HepG2 (cell line): ENCODE measurements around the gene PLA2G2A. TPM values are rescaled to one million over a fixed set of nuclear protein-coding genes. Genes with fewer than 3 reads are reported as not detected.

Experiments
- ATAC-seq: fragments of 200-7000 bp; cut with Tn5 transposase; 3 replicates; pipeline ENCODE4 v1.9.1; 2020; ENCODE audit warnings: mild to moderate bottlenecking, moderate library complexity
- BruUV-seq: library from RNA; stranded (reverse); fragments of 400-500 nt; replicated peaks from 2 replicates; lab custom pipeline; 2021; lab: Mats Ljungman, UMichigan
- CTCF ChIA-PET: fragments of 300-600 bp; formaldehyde crosslinking; extraction: SDS; loops from one replicate; lab custom pipeline; 2021; ENCODE audit warnings: low total read pairs, inconsistent platforms, low intra/inter-chr PET ratio; lab: Yijun Ruan, JAX
- POLR2A ChIA-PET: fragments of 350-600 bp; sonication (Branson Sonifier 250); formaldehyde crosslinking; loops from one replicate; lab custom pipeline; 2020; ENCODE audit warnings: antibody characterized with exemption, inconsistent platforms; lab: Yijun Ruan, JAX
- DNase-seq: peaks from one replicate; pipeline ENCODE4 v3.0.0-alpha.2; 2015; ENCODE audit warnings: low spot score
- FAIRE-seq: peaks from 3 replicates; lab custom pipeline; 2011; peaks lifted over from hg19 to GRCh38; lab: Jason Lieb, UNC
- H2AFZ ChIP-seq: one replicate; pipeline ENCODE4 v1.6.1; 2011; ENCODE audit warnings: low read length, inconsistent platforms
- H3K27ac ChIP-seq: fragments of 300-600 bp; 3 replicates; pipeline ENCODE4 v1.8.0; 2011; ENCODE audit warnings: mixed run types, mild to moderate bottlenecking, mixed read lengths, low read length, inconsistent platforms; ENCODE audit not compliant: insufficient read depth; ENCODE audit errors: extremely low read length
- H3K27me3 ChIP-seq, 2 experiments: fragments of 200-600 bp in 1 of 2; 2 replicates in 1 of 2; 3 replicates in 1 of 2; pipeline versions ENCODE4 v1.6.0 to v1.8.0; 2011; ENCODE audit warnings: low read length in 2 of 2, mild to moderate bottlenecking in 2 of 2, moderate library complexity in 2 of 2, inconsistent platforms in 1 of 2; ENCODE audit not compliant: insufficient read depth in 2 of 2, control insufficient read depth in 1 of 2
- H3K36me3 ChIP-seq, 2 experiments: fragments of 200-600 bp in 1 of 2; replicated peaks in 1 of 2; 2 replicates in 1 of 2; 3 replicates in 1 of 2; pipeline versions ENCODE4 v1.5.1 to v1.8.0; 2011; ENCODE audit warnings: low read length in 2 of 2, inconsistent platforms in 1 of 2; ENCODE audit not compliant: insufficient read depth in 2 of 2, control insufficient read depth in 1 of 2
- H3K4me1 ChIP-seq: 2 replicates; pipeline ENCODE4 v1.5.1; 2012; ENCODE audit warnings: low read length, inconsistent platforms; ENCODE audit not compliant: insufficient read depth
- H3K4me2 ChIP-seq: 2 replicates; pipeline ENCODE4 v1.6.0; 2011; ENCODE audit warnings: low read depth, low read length, inconsistent platforms
- H3K4me3 ChIP-seq, 3 experiments: fragments of 200-600 bp in 1 of 3; sonication (generic), shearing (Covaris generic) in 1 of 3; replicated peaks in 1 of 3; 2 replicates each; pipeline ENCODE4 v1.5.1; 2011 to 2016; ENCODE audit warnings: low read length in 3 of 3, inconsistent platforms in 2 of 3, low read depth in 2 of 3, mild to moderate bottlenecking in 2 of 3, control low read depth in 1 of 3, mixed read lengths in 1 of 3; ENCODE audit not compliant: insufficient read depth in 1 of 3
- H3K79me2 ChIP-seq: one replicate; pipeline ENCODE4 v1.6.1; 2011; ENCODE audit warnings: low read length, inconsistent platforms; ENCODE audit not compliant: insufficient read depth
- H3K9ac ChIP-seq: 2 replicates; pipeline ENCODE4 v1.6.0; 2011; ENCODE audit warnings: mild to moderate bottlenecking, low read depth, low read length, inconsistent platforms; ENCODE audit not compliant: insufficient read depth
- H3K9me3 ChIP-seq: 2 replicates; pipeline ENCODE4 v1.5.1; 2012; ENCODE audit warnings: mild to moderate bottlenecking, low read length
- H4K20me1 ChIP-seq: 2 replicates; pipeline ENCODE4 v1.6.0; 2011; ENCODE audit warnings: inconsistent platforms, mild to moderate bottlenecking, low read length, moderate library complexity; ENCODE audit not compliant: insufficient read depth
- AGO2 ChIP-seq: fragments of 200-400 bp; formaldehyde crosslinking; optimal IDR thresholded peaks from 2 replicates; pipeline ENCODE3; 2017; ENCODE audit warnings: mild to moderate bottlenecking, low read depth, low read length, moderate library complexity
- ESRRA ChIP-seq: sonication (generic); formaldehyde crosslinking; IDR thresholded peaks from 2 replicates; pipeline ENCODE4 v1.5.1; 2020; ENCODE audit warnings: mild to moderate bottlenecking, low read depth, missing genetic modification reagents
- FOXP1 ChIP-seq, 2 experiments: fragments of 450-650 bp in 1 of 2; IDR thresholded peaks; 2 replicates each; pipeline ENCODE4 v1.6.1; 2017 to 2018; ENCODE audit warnings: antibody characterized with exemption in 1 of 2
- HOXA5 ChIP-seq: sonication (generic); formaldehyde crosslinking; IDR thresholded peaks from 2 replicates; pipeline ENCODE4 v1.4.0; 2020; ENCODE audit warnings: missing genetic modification reagents
- KMT2B ChIP-seq: IDR thresholded peaks from 2 replicates; pipeline ENCODE4 v1.6.1; 2016; ENCODE audit warnings: missing genetic modification reagents, missing compliant biosample characterization
- MBD4 ChIP-seq: IDR thresholded peaks from 2 replicates; pipeline ENCODE4 v1.6.1; 2012; ENCODE audit warnings: low read length, inconsistent platforms, borderline replicate concordance
- NBN ChIP-seq: fragments of 450-650 bp; conservative IDR thresholded peaks from 2 replicates; pipeline ENCODE4 v1.6.1; 2017
- NR2F6 ChIP-seq, 2 experiments: IDR thresholded peaks; 2 replicates each; pipeline ENCODE4 v1.6.1; 2016; ENCODE audit warnings: antibody characterized with exemption in 1 of 2, mild to moderate bottlenecking in 1 of 2
- RCOR2 ChIP-seq: IDR thresholded peaks from 2 replicates; pipeline ENCODE4 v1.6.1; 2016; ENCODE audit warnings: missing biosample characterization, missing genetic modification reagents
- SMARCE1 ChIP-seq: fragments of 450-650 bp; IDR thresholded peaks from 2 replicates; pipeline ENCODE4 v1.6.1; 2017; ENCODE audit warnings: borderline replicate concordance
- SNAPC4 ChIP-seq: sonication (generic); formaldehyde crosslinking; IDR thresholded peaks from 2 replicates; pipeline ENCODE4 v1.4.0; 2020; ENCODE audit warnings: mild to moderate bottlenecking, missing genetic modification reagents
- SP1 ChIP-seq, 2 experiments: fragments of 450-650 bp in 1 of 2; sonication (generic) in 1 of 2; formaldehyde crosslinking in 1 of 2; IDR thresholded peaks; 2 replicates each; pipeline versions ENCODE4 v1.4.0 to v1.6.1; 2016 to 2020; ENCODE audit warnings: missing genetic modification reagents in 1 of 2
- TBP ChIP-seq: sonication (generic); formaldehyde crosslinking; IDR thresholded peaks from 2 replicates; pipeline ENCODE4 v1.5.0; 2020; ENCODE audit warnings: missing genetic modification reagents
- ZNF512B ChIP-seq: sonication (generic); formaldehyde crosslinking; IDR thresholded peaks from 2 replicates; pipeline ENCODE4 v1.5.1; 2020; ENCODE audit warnings: missing genetic modification reagents, mild to moderate bottlenecking, borderline replicate concordance
- ZNF703 ChIP-seq: sonication (generic); formaldehyde crosslinking; IDR thresholded peaks from 2 replicates; pipeline ENCODE4 v1.5.1; 2020; ENCODE audit warnings: missing genetic modification reagents, mild to moderate bottlenecking, moderate library complexity, borderline replicate concordance
- ZSCAN30 ChIP-seq: sonication (generic); formaldehyde crosslinking; IDR thresholded peaks from 2 replicates; pipeline ENCODE4 v1.5.0; 2020; ENCODE audit warnings: mild to moderate bottlenecking, missing genetic modification reagents
- WGBS: methylation state at CpG from one replicate; pipeline ENCODE4 v1.1.6; 2017; ENCODE audit warnings: low lambda C conversion rate; 5-methylcytosine and 5-hydroxymethylcytosine counted together
- in situ Hi-C: cut with HindIII; loops from 2 replicates; pipeline ENCODE4 v1.10.0; 2017; ENCODE audit warnings: low pct_unique_long_range_greater_than_20kb; ENCODE audit not compliant: extremely low pct_ligation_motif_present
- intact Hi-C: fragments of 100-400 bp; cut with micrococcal nuclease; formaldehyde crosslinking; loops from one replicate; pipeline ENCODE4 v1.10.0; 2022; ENCODE audit not compliant: unreplicated experiment
- polyA plus RNA-seq, 8 experiments: library from polyadenylated mRNA; depleted of rRNA in 3 of 8; stranded (reverse) in 7 of 8; unstranded in 1 of 8; fragments of >200 nt; fragmentation: Illumina TruSeq in 4 of 8; extraction: Trizol in 4 of 8; gene quantifications; 2 replicates each; pipeline versions ENCODE4 v1.2.1 to v1.2.3, GENCODE V29; 2011 to 2016; ENCODE audit warnings: low read depth in 4 of 8, missing spikeins in 1 of 8, mixed read lengths in 1 of 8; ENCODE audit not compliant: insufficient read depth in 1 of 8
- total RNA-seq, 5 experiments: library from RNA; depleted of rRNA; stranded (reverse); fragments of >200 nt; fragmentation: Illumina TruSeq; extraction: Trizol; gene quantifications; 2 replicates each; pipeline ENCODE4 v1.2.3, GENCODE V29; 2016; ENCODE audit warnings: low read depth in 1 of 5

Gene PLA2G2A
- total and polyA plus RNA-seq, 2 of the 13 experiments (the other 11 are each of a cell fraction or from before 2014, with no cell fraction given), result 0.35 to 30.3 TPM

GRCh38 chr1:19926296-19927129, 52.9 kb downstream of the PLA2G2A start:
- TSS peak; percentile 21 for BruUV-seq
- Histone ChIP-seq H3K27ac (peak overlapping the region; percentile 94), H3K4me2 (peak overlapping the region; percentile 70), H3K9me3 (peaks cover 22% of the 10 kb centered on the region), H3K4me3 (peak overlapping the region in 2 of 3 experiments; percentile 17 to 27; a peak in 3 of 6 replicates), H3K79me2 (no peaks in the 10 kb centered on the region), H3K9ac (peak overlapping the region; percentile 80), H3K27me3 (no peaks in the 10 kb centered on the region), H4K20me1 (no peaks in the 10 kb centered on the region), H3K4me1 (peaks cover 89% of the 10 kb centered on the region), H3K36me3 (no peaks in the 10 kb centered on the region; a peak in 1 of 5 replicates), H2AFZ (no peak overlapping the region)
- POLR2A ChIA-PET, result interaction anchor here (0.8 to 2.7 kb wide), 8 partner anchors 9 to 626 kb away, joined by 3 to 14 read pairs (median 4); partner anchors contain the start of genes CAMK2N1 and FAM43B
- DNase-seq, result peak; percentile 96
- no peak for FAIRE-seq
- ATAC-seq, result peak; percentile 78
- intact Hi-C loops, result loop anchor here (2.0 kb wide), 2 partner anchors 44 to 48 kb away; partner anchors contain the start of gene OTUD3
- in situ Hi-C loops, result loop anchor here (5.0 kb wide), 1 partner anchor 551 kb away; no protein-coding TSS in a partner anchor
- 21% methylated on average over 8 of the region's 8 CpGs for WGBS
- CTCF ChIA-PET, result no interaction called here
- no peak for TF ChIP-seq KMT2B
- TF ChIP-seq AGO2, result no peak
- TF ChIP-seq NR2F6 (IDR thresholded peaks at IDR 0.05), result peak; percentile 30; the same call in 1 of the 2 replicates
- TF ChIP-seq NR2F6 (CRISPR knock-in tag; IDR thresholded peaks at IDR 0.05), result peak; percentile 40; the same call in 1 of the 2 replicates
- TF ChIP-seq ZNF703 (CRISPR knock-in tag), result no peak
- TF ChIP-seq HOXA5 (CRISPR knock-in tag), result no peak
- no peak for TF ChIP-seq SNAPC4 (CRISPR knock-in tag)
- no peak for TF ChIP-seq ZSCAN30 (CRISPR knock-in tag)
- TF ChIP-seq NBN, result no peak
- TF ChIP-seq ZNF512B (CRISPR knock-in tag), result no peak
- no peak for TF ChIP-seq MBD4
- no peak for TF ChIP-seq SMARCE1
- no peak for TF ChIP-seq FOXP1 (IDR thresholded peaks at IDR 0.05)
- TF ChIP-seq FOXP1 (CRISPR knock-in tag; IDR thresholded peaks at IDR 0.05), result peak; percentile 27; the same call in 1 of the 2 replicates
- TF ChIP-seq ESRRA (CRISPR knock-in tag), result no peak
- TF ChIP-seq TBP (CRISPR knock-in tag), result no peak
- peak; percentile 45; the same call in 1 of the 2 replicates for TF ChIP-seq RCOR2 (CRISPR knock-in tag)
- no peak for TF ChIP-seq SP1 (IDR thresholded peaks at IDR 0.05)
- TF ChIP-seq SP1 (CRISPR knock-in tag; IDR thresholded peaks at IDR 0.05), result no peak
